Activated B cell treated with CpG ODN at 0.5 μM for 24 hours (primary cell): ENCODE data around the gene CLSTN1. TPM values are rescaled to one million over a fixed set of nuclear protein-coding genes. Genes with fewer than 3 reads are reported as not detected.

Source experiments
- ATAC-seq: fragments of 200-7000 bp; cut with Tn5 transposase; one replicate; pipeline ENCODE4 v1.10.0; 2021; ENCODE audit warnings: low read depth, mild to moderate bottlenecking, moderate library complexity
- CTCF ChIA-PET: fragments of 350-600 bp; sonication (Branson Sonifier 250); formaldehyde crosslinking; loops from one replicate; lab custom pipeline; 2021; ENCODE audit warnings: antibody characterized with exemption; lab: Charles Lee
- POLR2A ChIA-PET: fragments of 350-600 bp; sonication (Branson Sonifier 250); formaldehyde crosslinking; loops from one replicate; lab custom pipeline; 2021; ENCODE audit warnings: antibody characterized with exemption; lab: Charles Lee
- DNase-seq: peaks from one replicate; pipeline ENCODE4 v3.0.0; 2022
- H3K27ac Mint-ChIP-seq: one replicate; pipeline ENCODE4 v1.8.0; 2020; ENCODE audit warnings: mixed read lengths
- H3K27me3 Mint-ChIP-seq: one replicate; pipeline ENCODE4 v1.8.0; 2021; ENCODE audit warnings: mixed read lengths
- H3K36me3 Mint-ChIP-seq: one replicate; pipeline ENCODE4 v1.8.0; 2021; ENCODE audit warnings: low read depth, mixed read lengths
- H3K4me1 Mint-ChIP-seq: one replicate; pipeline ENCODE4 v1.8.0; 2021; ENCODE audit warnings: mixed read lengths
- H3K4me3 Mint-ChIP-seq: one replicate; pipeline ENCODE4 v1.8.0; 2020; ENCODE audit warnings: mild to moderate bottlenecking, mixed read lengths
- H3K9me3 Mint-ChIP-seq: one replicate; pipeline ENCODE4 v1.8.0; 2020; ENCODE audit warnings: mixed read lengths
- CTCF ChIP-seq: fragments of 200-600 bp; IDR thresholded peaks from one replicate; pipeline ENCODE4 v1.8.0; 2022; ENCODE audit warnings: antibody characterized with exemption, mild to moderate bottlenecking
- intact Hi-C: fragments of 100-400 bp; cut with micrococcal nuclease; formaldehyde crosslinking; loops from one replicate; pipeline ENCODE4 v1.15.1; 2024
- total RNA-seq: library from RNA; stranded (reverse); gene quantifications from 2 replicates; pipeline ENCODE4 v1.2.3, GENCODE V29; 2022

CLSTN1 gene
- total RNA-seq, 1 donor from 2014 or later, result 50.7 TPM

GRCh38 chr1:9689971-9690381 is 133.8 kb downstream of the CLSTN1 start:
- peak overlapping the region; percentile 82 for H3K4me3 Mint-ChIP-seq
- no peak for DNase-seq
- H3K4me1 Mint-ChIP-seq, result peaks cover 63% of the 10 kb centered on the region
- POLR2A ChIA-PET, result interaction anchor here (0.5 to 10.0 kb wide), 4 partner anchors 31 to 864 kb away, joined by 3 to 126 read pairs (median 52); partner anchors contain the start of gene PIK3CD
- CTCF ChIA-PET, result interaction anchor here (1.0 kb wide), 1 partner anchor 63 kb away, joined by 3 read pairs; no protein-coding TSS in a partner anchor
- H3K36me3 Mint-ChIP-seq, result peaks cover 47% of the 10 kb centered on the region
- ATAC-seq, result no peak
- intact Hi-C loops, result loop anchor here (1.0 to 2.0 kb wide), 3 partner anchors 27 to 35 kb away; no protein-coding TSS in a partner anchor
- H3K27ac Mint-ChIP-seq, result peak overlapping the region; percentile 82
- TF ChIP-seq CTCF, result no peak
- H3K9me3 Mint-ChIP-seq, result no peaks in the 10 kb centered on the region
- no peaks in the 10 kb centered on the region for H3K27me3 Mint-ChIP-seq

GRCh38 chr1:9689011-9689706 is 134.6 kb downstream of the CLSTN1 start:
- POLR2A ChIA-PET, result interaction anchor here (8.1 to 10.0 kb wide), 2 partner anchors 36 to 62 kb away, joined by 100 to 126 read pairs; partner anchors contain the start of gene PIK3CD
- Mint-ChIP-seq H3K9me3 (no peaks in the 10 kb centered on the region), H3K27ac (peak overlapping the region; percentile 87), H3K27me3 (no peaks in the 10 kb centered on the region), H3K4me3 (peak overlapping the region; percentile 82), H3K36me3 (peaks cover 39% of the 10 kb centered on the region), H3K4me1 (peaks cover 68% of the 10 kb centered on the region)
- CTCF ChIA-PET, result interaction anchor here (1.0 to 4.3 kb wide), 3 partner anchors 45 to 72 kb away, joined by 3 to 33 read pairs (median 5); no protein-coding TSS in a partner anchor
- no peak for TF ChIP-seq CTCF
- ATAC-seq (peak; percentile 78), DNase-seq (peak; percentile 80)
- intact Hi-C loops, result loop anchor here (1.0 to 2.0 kb wide), 3 partner anchors 28 to 36 kb away; no protein-coding TSS in a partner anchor

GRCh38 chr1:9688599-9688998 is 135.2 kb downstream of the CLSTN1 start:
- Mint-ChIP-seq H3K36me3 (peaks cover 37% of the 10 kb centered on the region), H3K27me3 (no peaks in the 10 kb centered on the region)
- DNase-seq, result no peak

GRCh38 chr1:9687874-9688582 is 135.7 kb downstream of the CLSTN1 start:
- no peaks in the 10 kb centered on the region for H3K9me3 Mint-ChIP-seq
- peaks cover 37% of the 10 kb centered on the region for H3K36me3 Mint-ChIP-seq
- POLR2A ChIA-PET, result interaction anchor here (0.6 to 10.0 kb wide), 9 partner anchors 12 to 1492 kb away, joined by 3 to 126 read pairs (median 5); partner anchors contain the start of genes PIK3CD and SLC25A33
- H3K27ac Mint-ChIP-seq, result peak overlapping the region; percentile 87
- TF ChIP-seq CTCF, result no peak
- DNase-seq (no peak), ATAC-seq (no peak)
- H3K4me1 Mint-ChIP-seq, result peaks cover 72% of the 10 kb centered on the region
- H3K4me3 Mint-ChIP-seq, result peak overlapping the region; percentile 82
- no peaks in the 10 kb centered on the region for H3K27me3 Mint-ChIP-seq
- intact Hi-C loops, result loop anchor here (1.0 to 2.0 kb wide), 5 partner anchors 15 to 135 kb away; partner anchors contain the start of gene CLSTN1
- CTCF ChIA-PET, result interaction anchor here (1.0 to 4.3 kb wide), 5 partner anchors 36 to 72 kb away, joined by 3 to 33 read pairs (median 4); partner anchors contain the start of gene PIK3CD

More at GRCh38 chr1:9688599-9688998, 135.2 kb downstream of the CLSTN1 start:
- peaks cover 69% of the 10 kb centered on the region for H3K4me1 Mint-ChIP-seq
- H3K27ac Mint-ChIP-seq, result peak overlapping the region; percentile 87
- ChIA-PET CTCF (interaction anchor here (1.0 to 4.3 kb wide), 3 partner anchors 44 to 71 kb away, joined by 3 to 33 read pairs (median 5); no protein-coding TSS in a partner anchor), POLR2A (interaction anchor here (0.6 to 10.0 kb wide), 5 partner anchors 12 to 1492 kb away, joined by 3 to 126 read pairs (median 5); partner anchors contain the start of gene PIK3CD)
- no peak for ATAC-seq
- TF ChIP-seq CTCF, result no peak
- H3K9me3 Mint-ChIP-seq, result no peaks in the 10 kb centered on the region
- intact Hi-C loops, result loop anchor here (2.0 kb wide), 2 partner anchors 28 to 36 kb away; no protein-coding TSS in a partner anchor
- H3K4me3 Mint-ChIP-seq, result peak overlapping the region; percentile 82
